ENCODE measurements around the gene SCARB1. TPM values are rescaled to one million over a fixed set of nuclear protein-coding genes. Genes with fewer than 3 reads are reported as not detected.
"Not testable (repeated sequence)": the region's sequence is repeated elsewhere in the genome, so short reads cannot be mapped to it uniquely, and the experiment has no call there.

Gene SCARB1
- polyA plus RNA-seq, 3 donors, result 24.2 to 24.8 (median 24.7) TPM

DNA sequence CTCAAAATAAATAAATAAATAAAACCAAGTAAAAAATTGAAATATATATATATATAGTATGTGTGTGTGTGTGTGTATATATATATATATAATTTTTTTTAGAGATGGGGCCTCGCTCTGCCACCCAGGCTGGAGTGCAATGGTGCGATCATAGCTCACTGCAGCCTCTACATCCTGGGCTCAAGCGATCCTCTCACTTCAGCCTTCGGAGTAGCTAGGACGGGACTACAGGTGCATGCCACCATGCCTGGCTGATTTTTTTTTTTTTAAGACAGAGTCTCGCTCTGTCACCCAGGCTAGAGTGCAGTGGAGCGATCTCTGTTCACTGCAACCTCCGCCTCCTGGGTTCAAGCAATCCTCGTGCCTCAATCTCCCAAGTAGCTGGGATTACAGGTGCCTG is 24.1 kb upstream of the SCARB1 start:
- not testable (repeated sequence) for DNase-seq

GRCh38 chr12:124884587-124885438 is 21.1 kb upstream of the SCARB1 start:
- no peak for DNase-seq

DNA sequence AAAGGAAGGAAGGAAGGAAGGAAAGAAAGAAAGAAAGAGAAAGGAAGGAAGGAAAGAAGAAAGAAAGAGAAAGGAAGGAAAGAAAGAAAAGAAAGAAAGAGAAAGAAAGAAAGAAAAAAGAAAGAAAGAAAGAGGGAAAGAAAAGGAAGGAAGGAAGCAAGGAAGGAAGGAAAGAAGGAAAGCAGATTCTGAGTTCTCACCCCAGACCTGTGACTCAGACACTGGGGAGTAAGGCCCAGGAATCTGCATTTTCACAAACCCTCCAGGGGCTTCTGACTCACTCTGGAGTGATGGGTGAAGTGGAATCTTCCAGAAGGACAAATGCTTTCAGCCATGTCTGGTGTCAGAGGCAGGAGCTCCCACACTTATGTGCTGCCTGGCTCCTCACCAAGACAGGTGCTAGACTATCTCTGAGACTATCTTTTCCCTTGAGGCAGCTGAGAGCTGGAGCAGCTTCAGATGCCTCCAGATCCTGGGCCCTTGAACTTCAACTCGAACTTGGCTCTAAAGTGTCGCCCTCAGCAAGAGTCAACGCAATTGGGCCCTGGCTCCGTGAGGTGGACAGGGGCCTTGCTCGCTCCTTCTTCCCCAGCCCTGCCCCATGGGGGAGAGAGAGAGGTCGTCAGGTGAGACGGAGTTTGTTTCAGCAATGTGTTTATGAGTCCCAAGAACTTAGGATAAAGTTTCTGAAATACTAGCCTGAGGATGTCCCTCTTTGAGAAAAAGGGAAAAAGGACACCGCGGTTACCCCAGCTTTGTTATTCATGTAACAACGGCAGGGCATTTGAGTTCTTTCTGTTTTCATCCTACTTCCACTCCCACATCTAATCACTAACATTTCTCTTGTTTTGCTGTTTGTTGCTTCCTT is 19.8 kb upstream of the SCARB1 start:
- DNase-seq, result no peak

DNA sequence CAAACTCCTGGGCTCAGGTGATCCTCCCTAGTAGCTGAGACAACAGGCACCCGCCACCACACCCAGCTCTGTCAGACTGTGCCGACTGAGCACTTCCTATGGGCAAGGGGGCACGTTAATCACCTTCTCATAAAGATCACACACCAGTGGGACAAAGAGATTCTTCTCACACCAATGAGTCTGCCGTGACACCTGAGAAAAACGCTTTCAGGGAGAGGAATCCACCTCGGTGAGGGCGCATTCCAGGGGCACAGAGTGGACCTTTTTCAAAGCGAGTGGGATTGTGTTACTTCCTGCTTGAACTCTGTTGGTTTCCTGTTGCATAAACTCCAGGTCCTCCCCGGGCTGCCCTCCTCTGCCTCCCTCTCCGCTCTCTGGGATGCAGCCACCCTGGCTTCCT is 17.5 kb upstream of the SCARB1 start:
- DNase-seq, result peak; percentile 80

DNA sequence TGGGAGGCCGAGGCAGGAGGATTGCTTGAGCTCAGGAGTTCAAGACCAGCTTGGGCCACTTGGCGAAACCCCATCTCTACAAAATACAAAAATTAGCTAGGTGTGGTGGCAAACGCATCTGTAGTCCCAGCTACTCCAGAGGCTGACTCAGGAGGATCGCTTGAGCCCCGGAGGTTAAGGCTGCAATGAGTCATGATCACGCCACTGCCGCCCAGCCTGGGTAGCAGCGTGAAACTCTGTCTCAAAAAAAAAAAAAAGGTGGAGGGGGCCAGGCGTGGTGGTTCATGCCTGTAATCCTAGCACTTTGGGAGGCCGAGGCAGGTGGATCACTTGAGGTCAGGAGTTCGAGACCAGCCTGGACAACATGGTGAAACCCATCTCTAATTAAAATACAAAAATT is 16.7 kb upstream of the SCARB1 start:
- not testable (repeated sequence) for DNase-seq

GRCh38 chr12:124878795-124879516 is 15.3 kb upstream of the SCARB1 start:
- no peak for DNase-seq

DNA sequence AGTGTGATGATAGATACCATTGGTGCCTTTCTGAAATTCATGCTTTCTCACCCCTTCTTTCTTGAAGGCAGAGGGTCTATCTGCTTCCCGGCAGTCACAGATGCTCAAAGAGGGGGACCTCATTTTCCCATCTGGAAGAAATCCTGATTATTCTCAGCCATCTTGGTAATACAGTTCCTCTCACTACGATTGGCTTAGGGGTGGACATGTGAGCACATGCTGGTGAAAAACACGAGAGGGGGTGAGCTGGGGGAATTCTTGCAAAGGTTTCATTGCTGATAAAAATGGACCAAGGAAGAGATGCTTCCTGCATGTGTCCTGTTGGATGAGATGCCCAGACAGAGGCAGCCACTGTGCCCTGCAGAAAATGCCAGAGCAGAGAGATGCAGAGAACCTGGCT is 13.8 kb upstream of the SCARB1 start:
- DNase-seq, result no peak

- DNase-seq, result no peak
Observed at GRCh38 chr12:124876171-124876570, 12.5 kb upstream of the SCARB1 start.

- no peak for DNase-seq
Observed at GRCh38 chr12:124875803-124876132, 12.1 kb upstream of the SCARB1 start.

GRCh38 chr12:124874988-124875802 is 11.5 kb upstream of the SCARB1 start:
- DNase-seq, result no peak

DNA sequence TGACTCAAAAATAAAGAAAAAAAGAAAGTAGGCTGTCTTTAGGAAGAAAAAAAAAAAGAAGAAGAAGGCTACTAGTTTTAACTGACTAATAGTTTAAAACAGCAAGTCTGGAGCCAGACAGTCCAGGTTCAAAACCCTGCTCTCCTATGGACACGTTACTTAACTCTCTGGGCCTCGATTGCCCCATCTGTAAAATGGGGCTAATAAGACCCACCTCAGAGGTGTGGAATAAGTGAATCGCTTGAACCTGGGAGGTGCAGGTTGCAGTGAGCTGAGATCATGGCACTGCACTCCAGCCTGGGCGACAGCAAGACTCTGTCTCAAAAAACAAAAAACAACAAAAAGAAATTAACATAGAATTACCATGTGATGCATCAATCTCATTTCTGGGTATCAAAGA is 10.5 kb upstream of the SCARB1 start:
- DNase-seq, result no peak

DNA sequence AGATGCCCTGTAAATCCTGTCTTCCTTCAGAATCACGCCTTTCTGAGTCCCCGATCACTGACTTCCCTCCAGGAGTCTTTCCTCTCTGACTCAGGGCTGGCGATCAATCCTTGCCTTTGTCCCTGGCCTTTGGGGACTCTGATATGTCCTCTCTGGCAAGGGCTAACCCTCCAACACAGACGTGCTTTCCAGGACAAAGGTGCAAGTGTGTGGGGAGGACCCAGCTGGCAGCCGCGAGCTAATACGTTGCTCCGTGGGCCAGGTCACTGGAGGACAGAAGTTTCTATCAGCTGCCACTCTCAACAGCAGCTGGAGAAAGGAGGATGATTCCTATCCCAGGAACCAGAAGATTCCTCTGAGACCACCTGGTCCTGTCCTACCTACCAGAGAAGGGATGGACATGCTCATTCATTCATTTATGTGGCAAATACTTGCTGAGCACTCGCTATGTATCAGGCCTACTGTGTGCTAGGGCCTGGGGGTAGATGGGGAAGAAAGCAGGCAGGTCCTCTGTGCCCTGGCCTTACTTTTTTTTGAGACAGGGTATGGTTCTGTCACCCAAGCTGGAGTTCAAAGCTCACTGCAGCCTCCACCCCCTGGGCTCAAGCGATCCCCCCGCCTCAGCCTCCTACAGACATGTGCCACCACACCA is 8.5 kb upstream of the SCARB1 start:
- no peak for DNase-seq

DNA sequence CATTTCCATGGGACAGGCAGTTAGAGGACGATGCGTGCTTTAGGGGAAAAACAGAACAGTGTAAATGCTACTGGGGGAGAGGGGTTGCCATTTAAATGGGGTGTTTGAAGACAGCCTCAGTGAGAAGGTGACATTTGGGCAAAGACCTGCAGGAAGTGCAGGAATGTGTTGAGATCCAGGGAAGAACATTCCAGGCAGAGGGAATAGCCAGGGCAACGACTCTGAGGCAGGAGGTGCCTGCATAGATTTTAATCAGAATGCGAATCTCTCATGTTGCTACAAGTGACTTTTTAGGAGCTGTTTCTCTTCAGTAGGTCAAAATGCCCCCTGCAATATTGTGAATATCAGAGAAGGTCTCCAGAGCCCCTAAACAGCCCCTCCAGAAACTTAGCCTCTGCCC is 7.6 kb upstream of the SCARB1 start:
- DNase-seq, result no peak

- no peak for DNase-seq
Observed at GRCh38 chr12:124870515-124870914, 6.9 kb upstream of the SCARB1 start.

DNA sequence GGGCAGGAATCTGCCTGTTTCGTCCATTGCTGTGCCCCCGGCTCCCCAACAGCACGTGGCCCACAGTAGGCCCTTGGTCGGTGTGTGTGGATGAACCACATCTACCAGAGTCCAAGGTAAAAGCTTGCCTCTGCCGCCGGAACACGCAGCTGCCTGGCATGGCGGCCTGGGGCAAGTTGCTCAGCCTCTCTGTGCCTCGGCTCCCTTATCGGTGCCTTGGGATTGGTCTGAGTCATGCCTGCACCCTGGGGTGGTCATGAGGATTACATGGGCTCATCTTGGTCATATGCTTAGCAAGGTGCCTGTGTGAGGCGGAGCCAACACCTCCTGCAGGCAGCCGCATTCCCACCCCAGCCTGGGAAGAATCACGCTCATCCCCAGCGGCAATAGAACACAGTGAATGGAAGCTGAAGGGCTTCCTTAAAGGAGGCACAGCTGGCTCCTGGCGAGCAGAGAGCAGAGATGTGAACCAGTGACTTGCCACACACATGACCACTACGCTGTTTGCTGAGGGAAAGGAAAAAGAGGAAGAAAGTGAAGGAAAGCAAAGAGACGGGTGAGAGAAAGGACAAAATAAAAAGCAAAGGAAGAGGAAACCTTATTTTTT is 5.5 kb upstream of the SCARB1 start:
- no peak for DNase-seq

DNA sequence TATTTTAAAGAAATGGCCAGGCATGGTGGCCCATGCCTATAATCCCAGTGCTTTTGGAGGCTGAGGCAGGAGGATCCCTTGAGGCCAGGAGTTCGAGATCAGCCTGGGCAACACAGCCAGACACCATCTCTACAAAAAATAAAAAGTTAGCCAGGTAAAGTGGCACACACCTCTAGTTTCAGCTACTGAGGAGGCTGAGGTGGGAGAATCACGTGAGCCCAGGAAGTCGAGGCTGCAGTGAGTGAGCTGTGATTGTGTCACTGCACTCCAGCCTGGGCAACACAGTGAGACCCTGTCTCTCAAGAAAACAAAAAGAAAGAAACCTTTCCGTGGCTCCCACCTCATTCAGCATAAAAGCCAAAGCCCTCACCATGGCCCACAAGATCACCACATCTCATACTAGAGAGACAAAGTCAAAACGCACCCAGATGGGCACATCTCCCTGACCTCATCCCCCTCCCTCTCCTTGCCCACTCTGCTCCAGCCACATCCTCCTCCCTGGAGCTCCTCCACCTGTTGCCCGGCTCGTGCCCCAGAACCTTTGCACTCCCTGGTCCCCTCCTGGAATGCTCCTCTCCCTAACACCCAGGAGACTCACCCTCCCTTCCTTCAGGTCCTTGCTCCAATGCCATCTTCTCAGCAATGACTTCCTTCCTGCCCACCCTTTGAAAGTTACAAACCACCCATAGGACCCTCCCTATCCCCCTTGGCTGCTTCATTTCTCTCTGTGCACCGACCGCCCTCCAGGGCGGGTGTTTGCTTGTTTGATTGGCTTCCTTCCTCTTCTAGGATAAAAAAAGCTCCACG is 4.8 kb upstream of the SCARB1 start:
- DNase-seq, result no peak

- DNase-seq, result no peak
Observed at GRCh38 chr12:124867401-124867930, 3.8 kb upstream of the SCARB1 start.

DNA sequence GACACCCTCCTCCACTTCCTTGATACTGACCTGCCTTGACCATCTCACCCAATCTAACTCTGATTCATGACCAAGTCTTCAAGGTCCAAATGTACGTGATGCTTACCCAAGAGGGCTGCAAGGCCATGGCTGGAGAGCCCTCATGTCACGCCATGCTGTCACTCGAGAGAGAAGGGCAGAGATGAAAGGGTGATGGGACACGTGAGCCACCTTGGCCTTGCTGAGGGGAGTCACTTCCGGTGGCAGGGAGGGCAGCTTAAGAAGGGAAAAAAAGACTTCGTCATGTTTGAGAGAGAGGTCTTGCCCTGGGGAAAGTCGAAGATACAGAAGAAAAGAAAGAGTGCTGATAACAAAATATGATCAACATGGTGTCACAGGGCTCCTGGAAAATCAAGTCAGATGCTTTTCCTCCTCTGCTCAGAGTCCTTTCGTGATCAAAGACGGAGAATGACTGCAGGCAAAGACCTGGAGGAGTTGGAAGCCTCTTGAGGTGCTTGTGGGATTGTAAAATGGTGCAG is 3.3 kb upstream of the SCARB1 start:
- DNase-seq, result no peak

- no peak for DNase-seq
Observed at GRCh38 chr12:124866195-124866882, 2.7 kb upstream of the SCARB1 start.

Measured in renal pelvis (tissue), 4 donors.